ENCODE data around the gene EIF3F.

The EIF3F gene

GRCh38 chr11:8023831-8024555, 36.9 kb downstream of the EIF3F start:
- no peak for FAIRE-seq

DNA sequence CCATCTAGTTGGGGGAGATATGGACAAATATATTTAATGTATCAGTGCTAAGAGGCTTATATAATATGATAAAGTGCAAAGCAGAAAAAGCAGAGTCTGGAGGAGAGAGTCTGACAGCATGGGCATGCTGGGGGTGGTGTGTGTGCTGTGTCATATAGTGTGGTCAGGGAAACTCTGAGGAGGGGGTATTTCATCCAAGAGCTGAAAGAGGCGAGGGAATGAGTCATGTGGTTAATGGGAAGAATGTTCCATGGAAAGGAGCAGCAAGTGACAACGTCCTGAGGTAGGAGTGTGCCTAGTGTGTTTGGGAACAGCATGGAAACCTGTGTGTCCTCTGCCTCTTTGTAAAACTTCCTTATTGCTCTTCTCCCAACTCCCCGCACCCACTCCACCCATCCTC, 38.0 kb downstream of the EIF3F start:
- FAIRE-seq: no peak

- no peak for FAIRE-seq
These were observed 38.7 kb downstream of the EIF3F start for GRCh38 chr11:8025816-8026215.

- no peak for FAIRE-seq
These were observed 39.8 kb downstream of the EIF3F start for GRCh38 chr11:8026982-8027381.

GRCh38 chr11:8028766-8029165, 41.6 kb downstream of the EIF3F start:
- FAIRE-seq: no peak

DNA sequence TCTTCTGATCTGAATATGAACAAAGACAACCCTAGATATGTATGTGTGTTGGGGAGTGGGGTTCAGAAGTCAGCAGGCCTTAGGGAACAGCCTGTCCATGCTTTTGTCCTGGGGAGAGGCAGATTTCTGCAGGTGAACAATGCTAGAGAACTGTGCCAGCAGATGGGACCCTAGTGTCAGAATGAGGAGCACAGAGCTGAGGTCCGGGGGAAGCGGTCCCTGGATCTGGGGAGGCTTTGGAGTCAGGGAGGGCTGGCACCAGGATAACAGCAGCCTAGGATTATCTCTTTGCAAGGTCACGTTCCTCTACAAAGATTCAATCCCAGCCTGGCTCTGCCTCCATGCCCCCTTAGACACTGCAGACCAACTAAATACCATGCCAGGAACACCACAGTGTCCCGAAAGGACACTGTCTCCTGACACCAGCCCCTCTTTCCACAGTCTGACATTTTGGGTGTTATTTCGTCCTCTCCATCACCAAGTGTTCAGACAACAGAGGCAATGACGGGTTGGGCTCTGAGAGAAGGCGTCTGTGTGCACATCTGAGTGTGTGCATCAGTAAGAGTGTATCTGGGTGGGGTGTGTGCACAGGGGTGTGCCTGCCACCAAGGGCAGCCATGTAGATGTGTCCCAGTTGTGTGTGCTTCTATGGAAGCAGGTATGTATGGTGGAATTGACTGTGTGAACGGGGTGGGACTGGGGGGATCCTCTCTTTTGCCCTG, 43.5 kb downstream of the EIF3F start:
- no peak for FAIRE-seq

GRCh38 chr11:8031248-8032115, 44.3 kb downstream of the EIF3F start:
- no peak for FAIRE-seq

- no peak for FAIRE-seq
These were observed 45.0 kb downstream of the EIF3F start for GRCh38 chr11:8032122-8032521.

- no peak for FAIRE-seq
These were observed 45.6 kb downstream of the EIF3F start for GRCh38 chr11:8032576-8033304.

DNA sequence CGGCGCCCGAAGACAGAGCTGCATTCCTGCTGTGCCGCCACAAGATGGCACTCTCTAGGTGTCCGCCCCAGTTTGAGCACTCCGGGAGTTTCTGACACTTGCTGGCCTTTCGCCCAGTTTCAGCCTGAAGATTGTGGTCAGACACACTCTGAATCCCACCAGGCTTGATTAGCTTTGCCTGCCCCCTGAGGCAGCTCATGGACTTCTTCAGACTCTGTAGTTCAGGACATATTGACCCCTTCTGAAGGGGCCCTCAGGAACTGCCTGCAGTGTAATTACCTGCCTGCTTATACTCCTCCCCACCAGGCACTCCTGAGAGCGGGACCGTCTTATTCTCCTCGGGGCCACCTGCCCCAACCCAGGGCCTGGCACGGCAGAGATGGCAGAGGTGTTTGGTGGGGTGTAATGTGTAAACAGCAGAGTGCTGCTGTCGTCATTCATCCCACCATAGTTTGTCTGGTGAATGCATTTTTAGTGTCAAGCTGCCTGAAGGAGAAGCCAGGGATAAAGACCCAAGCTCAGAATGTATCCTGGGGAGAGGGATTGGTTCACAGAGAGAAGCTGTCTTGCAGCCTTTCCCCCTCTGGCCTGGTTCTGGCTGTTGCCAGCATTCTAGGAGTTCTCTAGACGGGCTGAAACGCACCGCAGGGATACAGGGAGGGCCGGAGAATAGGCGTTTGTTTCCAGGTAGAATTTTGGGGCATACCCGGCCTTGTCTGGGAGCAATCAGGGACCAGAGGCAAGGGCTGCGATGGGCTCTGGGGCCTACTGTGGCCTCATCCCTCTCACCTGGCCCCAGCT, 46.4 kb downstream of the EIF3F start:
- FAIRE-seq: no peak

- no peak for FAIRE-seq
These were observed 47.0 kb downstream of the EIF3F start for GRCh38 chr11:8034106-8034585.

GRCh38 chr11:8034604-8035190, 47.6 kb downstream of the EIF3F start:
- no peak for FAIRE-seq

DNA sequence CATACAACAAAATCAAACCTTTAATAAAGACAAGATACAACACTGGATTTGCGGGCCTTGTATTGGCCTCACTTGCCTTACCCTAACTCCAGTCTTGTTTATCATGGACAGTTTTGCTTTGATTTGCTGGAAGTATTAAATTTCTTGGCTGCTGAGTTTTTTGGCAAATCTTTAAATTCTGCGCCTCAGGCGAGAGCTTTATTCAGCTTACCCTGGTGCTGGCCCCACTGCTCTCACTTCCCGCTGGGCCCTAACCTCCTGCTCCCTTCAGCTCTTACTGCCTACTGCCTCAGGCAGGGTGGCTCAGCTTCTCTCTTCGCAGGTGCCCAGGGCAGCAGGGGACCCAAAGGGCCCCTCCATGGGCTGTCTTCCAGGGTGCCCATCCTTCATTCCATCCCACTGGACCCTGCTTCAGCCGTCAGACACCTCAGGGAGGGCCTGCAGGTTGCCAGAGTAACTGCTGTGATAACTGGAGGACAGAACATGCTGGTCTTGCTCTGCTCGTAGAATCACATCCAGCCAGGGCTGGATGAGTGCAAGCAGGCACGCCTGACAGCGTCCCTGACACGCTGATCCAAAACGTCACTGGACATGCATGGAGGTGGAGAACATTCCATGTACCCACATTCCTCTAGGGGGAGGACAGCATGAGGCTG, 48.2 kb downstream of the EIF3F start:
- FAIRE-seq: no peak

GRCh38 chr11:8036002-8036802, 49.1 kb downstream of the EIF3F start:
- FAIRE-seq: no peak

DNA sequence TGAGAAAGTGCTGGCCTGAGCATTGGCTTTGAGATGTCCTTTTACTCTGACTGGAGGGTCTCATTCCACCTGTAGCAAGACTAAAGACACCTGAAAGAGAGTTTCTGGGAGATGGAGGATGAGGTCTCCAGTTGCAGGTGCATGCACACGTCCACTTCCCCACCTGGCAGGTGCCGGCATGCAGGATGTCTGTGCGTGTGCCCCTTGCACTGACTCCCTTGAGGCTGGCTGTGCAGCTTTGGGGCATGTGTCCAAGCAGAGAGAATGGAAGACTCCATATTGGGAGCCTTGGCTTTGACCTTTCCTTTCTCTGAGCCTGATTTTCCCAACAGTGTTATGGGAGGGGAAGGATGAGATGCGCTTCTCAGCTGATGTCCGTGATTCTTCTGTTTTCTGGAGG, 49.8 kb downstream of the EIF3F start:
- no peak for FAIRE-seq

- FAIRE-seq: no peak
These were observed 51.3 kb downstream of the EIF3F start for GRCh38 chr11:8038393-8038792.

DNA sequence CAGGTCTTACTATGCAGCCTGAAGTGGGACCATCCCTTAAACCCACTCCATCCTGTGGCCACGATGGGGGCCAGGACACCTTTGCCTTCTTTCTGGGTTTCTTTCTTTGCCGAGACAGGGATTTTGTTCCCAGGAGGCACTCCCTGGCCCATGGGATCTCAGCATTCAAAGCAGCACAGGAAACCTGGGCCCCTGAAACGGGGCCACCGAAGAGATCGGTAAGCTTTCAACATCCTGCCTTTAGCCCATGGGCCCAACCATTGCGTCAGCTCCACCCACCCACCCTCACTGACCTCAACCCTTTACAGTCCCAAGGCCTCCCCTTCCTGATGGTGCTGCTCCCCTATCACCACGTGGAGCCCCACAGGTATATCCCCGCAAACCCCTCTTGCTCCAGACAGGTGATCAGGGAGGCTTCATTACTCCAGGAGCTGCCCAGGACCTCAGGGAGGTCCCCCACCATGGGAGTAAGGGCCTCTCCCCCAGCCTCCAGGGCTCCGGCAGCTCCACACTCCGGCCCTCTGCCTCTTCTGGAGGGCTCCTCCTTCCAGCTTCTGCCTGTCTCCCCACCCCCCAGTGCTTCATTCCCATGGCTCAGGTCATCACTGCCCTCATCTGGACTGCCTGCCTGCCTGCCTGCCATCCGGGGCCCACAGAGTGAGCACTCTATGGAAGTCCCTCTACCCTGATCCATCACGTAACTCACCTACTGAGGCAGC, 51.8 kb downstream of the EIF3F start:
- FAIRE-seq: no peak

- FAIRE-seq: no peak
These were observed 52.6 kb downstream of the EIF3F start for GRCh38 chr11:8039530-8040260.

All from endometrium (tissue), 2 donors.